ENCODE results near the gene TRIM3. TPM values are rescaled to one million over a fixed set of nuclear protein-coding genes. Genes with fewer than 3 reads are reported as not detected.
A peak's percentile ranks its signal among the peaks of the same experiment; 100 is the strongest.

Gene TRIM3
- total RNA-seq, 2 experiments from 2014 or later = 11.8 to 11.9 TPM

DNA sequence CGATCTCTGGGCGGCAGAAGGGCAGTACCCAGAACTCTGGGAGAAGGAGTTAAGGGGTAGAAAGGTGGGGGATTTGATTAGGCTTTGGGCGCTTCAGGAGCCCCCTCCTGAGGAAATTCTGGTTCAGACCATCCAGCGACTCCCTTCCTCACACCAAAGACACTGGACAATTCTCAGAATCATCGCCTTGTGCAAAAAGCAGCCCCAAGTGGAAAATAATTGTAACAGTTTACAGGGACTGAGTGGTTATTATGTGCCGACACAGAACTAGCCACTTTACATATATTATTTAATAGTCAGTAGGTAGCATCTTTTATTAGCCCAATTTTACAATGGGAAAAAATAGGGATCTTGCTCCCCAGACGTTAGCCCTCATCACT lies 662 bp upstream of the TRIM3 start:
- peaks cover 11% of the 10 kb centered on the region for H3K36me3 Mint-ChIP-seq
- H3K4me1 Mint-ChIP-seq = peaks cover 16% of the 10 kb centered on the region
- H3K4me3 Mint-ChIP-seq = peak overlapping the region; percentile 81
- POLR2A ChIA-PET = interaction anchor here (1.4 kb wide), 1 partner anchor 10 kb away, joined by 4 read pairs; no protein-coding TSS in a partner anchor
- no peak overlapping the region for H3K27ac Mint-ChIP-seq
- ATAC-seq (ENCODE audit: low read depth) (no peak), DNase-seq (no peak)
- no peaks in the 10 kb centered on the region for H3K9me3 Mint-ChIP-seq
- peaks cover 10% of the 10 kb centered on the region for H3K27me3 Mint-ChIP-seq

DNA sequence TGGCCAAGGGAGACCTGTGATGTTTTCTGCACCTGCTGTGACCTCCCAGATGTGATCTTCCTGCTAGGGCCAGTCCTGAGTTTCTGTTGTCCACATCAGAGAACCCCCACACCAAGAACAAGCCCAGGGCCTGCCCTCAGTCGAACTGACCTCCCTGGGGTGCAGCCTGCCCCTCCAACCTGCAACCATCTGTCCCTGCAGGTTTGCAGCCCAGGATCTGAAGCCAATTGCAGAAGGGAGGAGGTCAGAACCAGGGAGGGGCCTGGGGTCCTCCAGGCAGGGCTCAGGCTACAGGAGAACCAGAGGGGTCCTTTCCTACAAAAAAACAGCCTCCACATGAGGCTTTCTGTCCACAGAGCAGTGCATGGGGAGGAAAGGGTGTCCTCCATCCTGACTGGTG lies 807 bp downstream of the TRIM3 start:
- peak overlapping the region; percentile 63 for H3K4me3 Mint-ChIP-seq
- POLR2A ChIA-PET = interaction anchor here (0.6 to 1.3 kb wide), 4 partner anchors 9 to 54 kb away, joined by 3 to 5 read pairs (median 3); partner anchors contain the start of genes ARFIP2 and TIMM10B
- peaks cover 10% of the 10 kb centered on the region for H3K27me3 Mint-ChIP-seq
- H3K27ac Mint-ChIP-seq = no peak overlapping the region
- peaks cover 7% of the 10 kb centered on the region for H3K36me3 Mint-ChIP-seq
- H3K4me1 Mint-ChIP-seq = peaks cover 10% of the 10 kb centered on the region
- no peaks in the 10 kb centered on the region for H3K9me3 Mint-ChIP-seq
- no peak for ATAC-seq (ENCODE audit: low read depth)
- DNase-seq = no peak

DNA sequence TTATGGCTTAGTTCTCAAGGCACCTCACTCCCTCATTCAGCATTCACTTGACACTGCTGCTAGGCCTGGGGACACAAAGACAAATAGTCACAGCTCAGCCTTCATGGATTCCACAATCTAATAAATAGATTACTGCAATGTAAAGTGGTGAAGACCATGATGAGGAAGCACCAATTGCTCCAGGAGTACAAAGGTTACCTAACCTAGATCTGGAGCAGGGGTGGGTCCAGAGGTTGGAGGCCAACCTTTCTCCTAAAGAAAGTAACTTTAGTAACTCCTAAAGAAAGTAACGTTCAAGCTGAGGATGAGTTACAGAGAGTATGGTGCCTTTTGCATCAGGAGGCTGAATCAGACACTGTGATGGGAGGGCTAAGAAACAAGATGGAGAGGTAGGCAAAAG lies 4.1 kb downstream of the TRIM3 start:
- Mint-ChIP-seq H3K4me3 (no peak overlapping the region), H3K36me3 (no peaks in the 10 kb centered on the region), H3K27ac (no peak overlapping the region), H3K4me1 (peaks cover 16% of the 10 kb centered on the region), H3K27me3 (peaks cover 14% of the 10 kb centered on the region), H3K9me3 (no peaks in the 10 kb centered on the region)
- POLR2A ChIA-PET = no interaction called here
- no peak for DNase-seq
- ATAC-seq (ENCODE audit: low read depth) = no peak

DNA sequence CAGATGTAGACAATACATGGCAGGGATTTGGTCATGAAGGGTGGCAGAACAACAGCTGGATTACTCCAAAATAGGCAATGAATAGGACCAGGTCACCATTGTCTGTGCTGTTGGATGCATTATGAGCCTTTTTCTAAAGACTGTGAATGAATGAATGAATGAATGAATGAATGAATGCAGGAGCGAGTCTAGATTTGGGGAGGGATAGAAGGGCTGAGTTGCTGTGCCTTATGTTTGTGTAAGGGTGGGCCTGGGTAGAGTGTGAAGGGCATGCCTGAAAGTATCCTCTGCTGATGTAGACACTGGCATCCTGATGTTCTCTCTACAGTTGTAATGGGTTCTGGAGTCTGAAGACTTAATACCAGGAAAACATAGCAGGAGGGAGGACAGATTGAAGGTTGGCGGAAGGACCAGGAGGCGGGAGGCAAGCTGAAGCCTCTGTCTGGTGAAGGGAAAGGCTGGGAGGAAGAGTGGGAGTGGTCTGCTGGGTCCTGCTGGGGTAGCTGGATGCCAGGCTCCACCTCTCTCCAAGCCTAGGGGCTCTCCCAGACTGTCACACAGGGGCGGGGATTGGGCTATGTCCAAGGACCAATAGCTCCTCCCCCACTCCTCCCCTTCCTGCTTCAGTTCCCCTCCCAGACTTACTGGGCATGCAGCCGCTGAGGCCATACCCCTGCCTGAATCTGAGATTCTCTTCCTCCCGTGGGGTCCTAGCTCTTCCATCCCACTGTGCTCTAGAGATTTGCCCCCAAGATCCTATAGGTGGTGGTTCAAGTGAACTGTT lies 4.8 kb downstream of the TRIM3 start:
- Mint-ChIP-seq H3K4me1 (peaks cover 16% of the 10 kb centered on the region), H3K27ac (no peak overlapping the region), H3K36me3 (no peaks in the 10 kb centered on the region), H3K27me3 (peaks cover 14% of the 10 kb centered on the region), H3K9me3 (no peaks in the 10 kb centered on the region), H3K4me3 (no peak overlapping the region)
- ATAC-seq (ENCODE audit: low read depth) (no peak), DNase-seq (no peak)
- POLR2A ChIA-PET = no interaction called here

DNA sequence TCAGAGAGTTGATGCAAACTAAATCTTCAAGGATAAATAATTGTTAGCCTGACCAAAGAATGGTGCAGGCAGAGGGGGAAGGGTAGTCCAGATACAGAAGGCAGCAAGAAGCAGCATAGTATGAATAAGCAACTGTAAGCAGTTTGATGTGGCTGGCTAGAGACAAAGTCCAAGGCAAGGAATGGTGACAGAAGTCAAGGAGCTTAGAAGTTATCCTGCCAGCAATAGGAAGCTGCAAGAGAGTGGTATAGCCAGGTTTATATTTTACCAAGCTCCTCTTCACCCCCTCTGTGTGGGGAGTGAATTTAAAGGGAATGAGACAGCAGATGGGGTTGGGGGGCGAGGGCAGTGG lies 14.7 kb downstream of the TRIM3 start:
- H3K9me3 Mint-ChIP-seq = no peaks in the 10 kb centered on the region
- DNase-seq (no peak), ATAC-seq (ENCODE audit: low read depth) (no peak)
- no peak overlapping the region for H3K4me3 Mint-ChIP-seq
- H3K36me3 Mint-ChIP-seq = peaks cover 8% of the 10 kb centered on the region
- no peaks in the 10 kb centered on the region for H3K27me3 Mint-ChIP-seq
- no peaks in the 10 kb centered on the region for H3K4me1 Mint-ChIP-seq
- H3K27ac Mint-ChIP-seq = no peak overlapping the region
- POLR2A ChIA-PET = no interaction called here

DNA sequence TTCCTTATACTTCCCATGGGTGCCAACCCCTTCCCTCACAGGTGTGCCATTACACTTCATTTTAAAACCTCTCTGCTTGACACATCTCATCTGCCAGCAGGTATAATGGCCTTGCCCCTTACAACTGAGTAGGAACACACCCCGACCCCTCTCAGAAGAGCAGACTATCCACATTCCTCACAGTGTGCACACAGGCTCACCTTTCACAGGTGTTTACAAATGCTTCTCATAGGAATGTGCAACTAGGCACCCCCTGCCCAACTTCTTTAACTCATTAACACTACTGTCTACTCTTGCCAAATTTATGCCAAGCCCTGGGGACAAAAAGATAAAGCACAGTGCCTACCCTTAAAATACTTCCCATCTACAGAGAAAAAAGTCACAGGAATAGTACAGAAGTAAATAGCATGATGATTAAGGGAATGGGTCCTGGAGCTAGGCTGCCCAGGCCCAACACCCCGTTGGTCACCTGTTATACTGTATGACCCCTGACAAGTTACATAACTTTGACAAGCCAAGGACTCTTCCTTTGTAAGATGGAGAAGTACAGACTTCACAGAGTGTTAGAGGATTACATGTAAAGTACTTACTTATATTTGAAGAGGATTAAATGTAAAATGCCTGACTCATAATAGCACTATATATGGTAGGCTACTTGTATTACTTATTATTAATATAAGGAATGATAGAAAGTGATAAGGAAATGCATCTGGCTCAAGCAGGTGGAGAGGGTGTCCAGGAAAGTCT lies 15.2 kb downstream of the TRIM3 start:
- no peak for ATAC-seq (ENCODE audit: low read depth)
- H3K27ac Mint-ChIP-seq = no peak overlapping the region
- peaks cover 4% of the 10 kb centered on the region for H3K36me3 Mint-ChIP-seq
- H3K27me3 Mint-ChIP-seq = no peaks in the 10 kb centered on the region
- DNase-seq = no peak
- POLR2A ChIA-PET = no interaction called here
- H3K4me1 Mint-ChIP-seq = no peaks in the 10 kb centered on the region
- no peaks in the 10 kb centered on the region for H3K9me3 Mint-ChIP-seq
- no peak overlapping the region for H3K4me3 Mint-ChIP-seq

DNA sequence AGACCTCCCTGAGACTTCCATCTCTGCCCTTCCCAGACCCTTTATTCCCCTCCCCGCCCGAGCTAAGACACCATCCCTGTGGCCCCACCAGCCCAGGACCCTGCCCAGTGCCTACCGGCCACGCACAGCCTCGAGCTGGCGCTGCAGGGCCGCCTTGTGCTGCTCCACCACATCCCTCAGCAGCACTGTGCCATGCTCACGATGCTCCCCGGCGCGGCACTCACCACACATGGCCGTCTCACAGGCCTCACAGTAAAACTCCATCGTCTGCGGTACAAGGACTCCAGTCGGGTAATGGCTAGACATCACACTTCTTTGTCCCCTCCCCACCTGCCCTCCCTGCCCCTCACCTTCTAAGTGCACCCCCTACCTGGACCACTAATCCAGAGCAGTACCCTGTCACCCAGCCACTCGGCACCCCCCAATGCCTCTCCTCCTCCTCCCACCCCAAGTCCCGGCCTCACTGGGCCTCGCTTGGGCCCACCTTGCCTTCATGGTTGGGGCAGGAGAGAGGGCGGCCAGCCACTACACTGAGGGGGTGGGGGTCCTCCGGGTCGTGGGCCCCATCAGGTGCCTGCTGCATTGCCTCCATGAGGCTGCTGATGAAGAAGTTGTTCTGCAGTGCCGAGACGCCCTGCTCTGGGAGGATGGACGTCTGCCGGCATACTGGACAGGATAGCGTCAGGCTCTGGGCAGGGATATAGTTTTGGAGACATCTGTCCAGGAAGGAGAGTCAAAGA lies 16.0 kb downstream of the TRIM3 start:
- ATAC-seq (ENCODE audit: low read depth) (no peak), DNase-seq (no peak)
- Mint-ChIP-seq H3K4me1 (no peaks in the 10 kb centered on the region), H3K27me3 (no peaks in the 10 kb centered on the region), H3K27ac (no peak overlapping the region), H3K4me3 (no peak overlapping the region), H3K36me3 (peaks cover 2% of the 10 kb centered on the region), H3K9me3 (no peaks in the 10 kb centered on the region)
- POLR2A ChIA-PET = no interaction called here

DNA sequence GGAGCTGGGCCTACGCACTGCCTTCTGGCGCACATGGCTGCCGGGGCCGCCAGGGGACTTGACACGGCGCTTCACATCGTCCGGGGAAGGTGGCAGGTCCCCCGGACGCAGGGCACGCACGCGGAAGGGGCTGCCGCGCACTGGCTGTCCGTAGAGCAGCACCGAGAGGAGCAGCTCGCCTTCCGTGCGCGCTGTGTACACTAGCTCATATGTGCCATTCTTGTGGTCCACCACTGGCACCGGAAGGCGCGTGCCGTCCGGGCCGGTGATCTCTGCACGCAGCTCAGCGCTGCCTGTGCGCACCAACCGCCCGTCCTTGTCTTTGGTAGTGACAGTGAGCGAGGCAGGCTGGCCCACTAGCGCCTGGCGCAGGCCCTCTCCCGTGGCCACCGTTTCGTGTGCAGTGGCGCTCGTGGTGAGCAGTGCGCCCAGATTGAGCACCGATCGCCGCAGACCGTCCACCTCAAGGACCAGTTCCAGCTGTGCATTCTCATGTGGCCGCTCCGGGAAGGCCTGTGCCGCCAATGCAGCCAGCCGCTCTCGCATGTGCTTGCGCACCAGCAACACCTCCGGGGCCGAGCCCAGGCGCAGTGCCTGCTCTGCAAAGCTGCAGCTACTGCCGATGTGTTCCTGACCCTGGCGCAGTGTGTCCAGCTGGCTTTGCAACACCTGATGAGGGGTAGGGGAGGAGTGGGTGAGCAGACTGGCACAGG lies 17.2 kb downstream of the TRIM3 start:
- H3K4me1 Mint-ChIP-seq = no peaks in the 10 kb centered on the region
- POLR2A ChIA-PET = no interaction called here
- DNase-seq (no peak), ATAC-seq (ENCODE audit: low read depth) (no peak)
- H3K9me3 Mint-ChIP-seq = no peaks in the 10 kb centered on the region
- no peak overlapping the region for H3K4me3 Mint-ChIP-seq
- peaks cover 2% of the 10 kb centered on the region for H3K36me3 Mint-ChIP-seq
- no peak overlapping the region for H3K27ac Mint-ChIP-seq
- H3K27me3 Mint-ChIP-seq = no peaks in the 10 kb centered on the region

DNA sequence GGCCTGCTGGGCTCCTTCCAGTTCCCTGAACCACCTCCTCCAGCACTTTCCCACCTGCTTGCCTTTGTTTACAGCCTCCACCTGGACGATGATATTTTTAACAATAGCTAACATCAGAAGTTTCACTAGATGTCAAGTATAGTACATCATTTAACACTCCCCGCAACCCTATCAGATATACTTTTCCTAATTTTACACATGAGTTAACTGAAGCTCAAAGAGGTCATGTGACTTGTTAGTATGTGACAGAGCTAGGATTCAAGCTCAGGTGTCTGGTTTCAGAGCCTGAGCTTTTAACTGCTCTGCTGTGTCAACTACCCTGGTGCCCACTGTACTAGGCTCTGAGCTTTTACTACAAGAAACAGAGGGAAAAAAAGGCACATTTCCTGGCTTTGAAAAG lies 18.7 kb downstream of the TRIM3 start:
- POLR2A ChIA-PET = no interaction called here
- no peaks in the 10 kb centered on the region for H3K4me1 Mint-ChIP-seq
- H3K27ac Mint-ChIP-seq = no peak overlapping the region
- DNase-seq (no peak), ATAC-seq (ENCODE audit: low read depth) (no peak)
- H3K4me3 Mint-ChIP-seq = no peak overlapping the region
- no peaks in the 10 kb centered on the region for H3K36me3 Mint-ChIP-seq
- H3K27me3 Mint-ChIP-seq = no peaks in the 10 kb centered on the region
- no peaks in the 10 kb centered on the region for H3K9me3 Mint-ChIP-seq

DNA sequence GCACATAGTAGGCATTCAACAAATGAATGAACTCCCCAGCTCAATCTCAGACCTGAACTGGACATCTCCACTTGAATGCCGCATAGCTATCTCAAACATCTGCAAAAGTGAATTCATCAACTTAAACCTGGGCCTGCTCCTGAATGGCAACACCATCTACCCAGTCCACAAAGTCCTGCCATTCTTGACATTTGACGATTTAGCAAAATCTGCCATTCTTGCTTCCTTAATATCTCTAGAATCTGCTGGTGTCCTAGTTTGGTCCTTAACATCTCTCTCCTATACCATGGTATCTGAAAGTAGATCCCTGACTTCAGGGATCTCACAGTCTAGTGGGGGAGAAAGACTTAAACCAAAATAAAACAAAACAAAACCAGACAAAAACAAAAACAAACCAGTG lies 20.6 kb downstream of the TRIM3 start:
- Mint-ChIP-seq H3K36me3 (no peaks in the 10 kb centered on the region), H3K27ac (no peak overlapping the region), H3K4me3 (no peak overlapping the region), H3K9me3 (no peaks in the 10 kb centered on the region), H3K27me3 (no peaks in the 10 kb centered on the region), H3K4me1 (no peaks in the 10 kb centered on the region)
- no peak for ATAC-seq (ENCODE audit: low read depth)
- DNase-seq = no peak
- POLR2A ChIA-PET = interaction anchor here (1.2 kb wide), 1 partner anchor 34 kb away, joined by 3 read pairs; the partner anchor contains the start of gene APBB1

DNA sequence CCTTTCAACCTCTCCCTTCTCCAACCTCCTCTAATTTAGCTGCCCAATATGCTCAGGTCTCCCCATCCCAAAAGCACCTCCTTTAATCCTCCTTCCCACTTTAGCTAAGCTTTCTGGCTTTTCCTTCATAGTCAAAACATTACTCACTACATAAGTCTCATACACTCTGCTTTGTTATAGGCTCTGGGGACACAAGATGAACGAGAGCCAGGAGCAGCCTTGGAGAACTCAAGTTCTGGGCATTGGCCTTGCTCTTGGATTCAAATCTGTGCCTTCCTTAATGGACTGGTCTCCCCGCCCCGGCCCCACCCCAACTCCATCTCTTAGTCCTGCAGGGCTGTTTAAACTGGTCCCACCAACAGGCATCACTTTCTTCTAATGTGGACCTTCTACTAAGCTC lies 21.5 kb downstream of the TRIM3 start:
- no peaks in the 10 kb centered on the region for H3K27me3 Mint-ChIP-seq
- ATAC-seq (ENCODE audit: low read depth) (no peak), DNase-seq (no peak)
- H3K36me3 Mint-ChIP-seq = no peaks in the 10 kb centered on the region
- POLR2A ChIA-PET = interaction anchor here (1.2 kb wide), 1 partner anchor 33 kb away, joined by 3 read pairs; the partner anchor contains the start of gene APBB1
- H3K27ac Mint-ChIP-seq = no peak overlapping the region
- no peaks in the 10 kb centered on the region for H3K4me1 Mint-ChIP-seq
- H3K4me3 Mint-ChIP-seq = no peak overlapping the region
- H3K9me3 Mint-ChIP-seq = no peaks in the 10 kb centered on the region

DNA sequence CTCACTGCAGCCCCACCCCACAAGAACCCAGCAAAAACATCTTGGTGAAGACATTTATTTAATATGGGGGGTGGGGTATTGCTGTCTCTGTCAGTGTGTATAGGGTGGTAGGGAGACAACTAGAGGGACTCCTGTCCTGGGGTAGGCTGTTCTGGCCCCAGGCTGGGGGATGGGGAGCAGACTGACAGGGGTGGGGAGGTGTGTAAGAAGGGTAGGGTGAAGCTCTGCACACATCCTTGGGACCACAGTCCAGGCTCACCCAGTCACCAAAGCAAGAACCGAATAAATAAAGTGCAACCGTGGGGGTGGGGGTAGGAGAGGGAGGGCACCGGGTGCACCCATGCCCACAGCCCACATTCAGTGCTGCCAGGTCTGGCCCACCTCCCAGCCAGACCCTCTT lies 25.2 kb downstream of the TRIM3 start:
- Mint-ChIP-seq H3K36me3 (no peaks in the 10 kb centered on the region), H3K4me1 (no peaks in the 10 kb centered on the region), H3K4me3 (no peak overlapping the region), H3K27me3 (peaks cover 8% of the 10 kb centered on the region), H3K27ac (no peak overlapping the region), H3K9me3 (no peaks in the 10 kb centered on the region)
- POLR2A ChIA-PET = no interaction called here
- DNase-seq = no peak
- ATAC-seq (ENCODE audit: low read depth) = no peak

Measured in activated naive CD8-positive, alpha-beta T cell treated with anti-CD3 and anti-CD28 coated beads, Interleukin-2, amount 10 ng/mL, durations not matched to agents 7 days and 5 days (primary cell).